HG02678 (cell line): Measurements from ENCODE around the gene CFAP70.
"Not testable (repeated sequence)": the region's sequence is repeated elsewhere in the genome, so short reads cannot be mapped to it uniquely, and the experiment has no call there.

Source experiments
- ATAC-seq: cut with Tn5 transposase; IDR thresholded peaks from one replicate; pipeline ENCODE4 v1.9.1; 2021; ENCODE audit warnings: mild to moderate bottlenecking, moderate library complexity; ENCODE audit not compliant: unreplicated experiment

Gene CFAP70

DNA sequence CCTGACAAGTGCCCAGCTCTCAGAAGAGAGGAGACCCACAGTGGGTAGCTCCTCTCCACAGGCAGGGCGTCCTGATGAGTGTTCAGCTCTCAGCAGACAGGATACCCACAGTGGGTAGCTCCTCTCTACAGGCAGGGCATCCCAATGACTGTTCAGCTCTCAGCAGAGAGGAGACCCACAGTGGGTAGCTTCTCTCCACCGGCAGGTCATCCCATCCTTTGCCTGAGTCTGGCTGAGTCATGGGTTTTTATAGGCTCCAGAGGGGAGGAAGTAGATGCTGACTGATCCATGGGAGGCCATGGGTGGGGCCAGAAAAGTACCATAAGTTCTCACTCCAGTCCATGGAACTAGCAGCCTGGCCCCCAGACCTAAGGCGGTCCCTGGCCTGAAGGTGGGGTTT, 18.5 kb downstream of the CFAP70 start:
- ATAC-seq = no peak

- ATAC-seq = no peak
Observed at GRCh38 chr10:73339436-73339835, 19.2 kb downstream of the CFAP70 start.

- no peak for ATAC-seq
Observed at GRCh38 chr10:73338801-73339368, 19.8 kb downstream of the CFAP70 start.

DNA sequence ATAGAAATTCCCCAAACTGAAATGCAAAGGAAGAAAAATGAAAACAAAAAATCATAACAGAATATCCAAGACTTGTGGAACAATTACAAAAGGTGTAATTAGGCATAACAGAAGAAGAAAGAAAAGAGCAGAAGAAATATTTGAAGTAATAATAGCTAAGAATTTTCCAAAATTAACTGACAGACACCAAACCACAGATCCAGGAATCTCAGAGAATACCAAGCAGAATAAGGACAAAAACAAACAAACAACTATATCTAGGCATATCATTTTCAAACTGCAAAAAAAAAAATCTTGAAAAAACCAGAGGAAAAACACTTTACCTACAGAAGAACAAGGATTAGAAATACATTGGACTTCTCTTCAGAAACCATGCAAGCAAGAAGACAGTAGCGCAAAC, 25.5 kb downstream of the CFAP70 start:
- no peak for ATAC-seq

- ATAC-seq = no peak
Observed at GRCh38 chr10:73332379-73332778, 26.3 kb downstream of the CFAP70 start.

- ATAC-seq = not testable (repeated sequence)
Observed at GRCh38 chr10:73328523-73328922, 30.1 kb downstream of the CFAP70 start.

GRCh38 chr10:73325290-73325689, 33.4 kb downstream of the CFAP70 start:
- ATAC-seq = not testable (repeated sequence)

DNA sequence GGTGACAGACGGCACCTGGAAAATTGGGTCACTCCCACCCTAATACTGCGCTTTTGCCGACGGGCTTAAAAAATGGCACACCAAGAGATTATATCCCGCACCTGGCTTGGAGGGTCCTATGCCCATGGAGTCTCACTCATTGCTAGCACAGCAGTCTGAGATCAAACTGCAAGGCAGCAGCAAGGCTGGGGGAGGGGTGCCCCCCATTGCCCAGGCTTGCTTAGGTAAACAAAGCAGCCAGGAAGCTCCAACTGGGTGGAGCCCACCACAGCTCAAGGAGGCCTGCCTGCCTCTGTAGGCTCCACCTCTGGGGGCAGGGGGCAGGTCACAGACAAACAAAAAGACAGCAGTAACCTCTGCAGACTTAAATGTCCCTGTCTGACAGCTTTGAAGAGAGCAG, 35.1 kb downstream of the CFAP70 start:
- not testable (repeated sequence) for ATAC-seq

- no peak for ATAC-seq
Observed at GRCh38 chr10:73310475-73310874, 48.2 kb downstream of the CFAP70 start.

GRCh38 chr10:73307203-73307800, 51.4 kb downstream of the CFAP70 start:
- ATAC-seq = no peak

DNA sequence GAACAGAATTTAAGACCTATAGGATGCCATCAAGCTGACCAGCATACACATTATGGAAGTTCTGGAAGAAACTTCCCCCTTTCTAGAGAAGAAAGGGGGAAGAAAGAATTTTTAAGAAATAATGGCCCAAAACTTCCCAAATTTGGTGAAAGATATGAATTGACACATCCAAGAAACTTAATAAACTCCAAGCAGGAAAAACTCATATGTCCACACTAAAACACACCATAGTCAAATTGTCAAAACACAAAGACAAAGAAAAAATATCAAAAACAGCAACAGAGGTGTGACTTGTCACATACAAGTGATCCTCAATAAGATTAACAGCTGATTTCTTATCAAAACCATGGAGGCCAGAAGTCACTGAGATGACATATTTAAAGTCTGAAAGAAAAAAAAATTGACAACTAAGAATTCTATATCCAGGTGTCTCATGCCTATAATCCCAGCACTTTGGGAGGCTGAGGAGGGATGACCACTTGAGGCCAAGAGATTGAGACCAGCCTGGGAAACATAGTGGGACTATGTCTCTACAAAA, 52.4 kb downstream of the CFAP70 start:
- no peak for ATAC-seq

GRCh38 chr10:73296946-73297345, 61.7 kb downstream of the CFAP70 start:
- no peak for ATAC-seq

GRCh38 chr10:73293461-73293860, 65.2 kb downstream of the CFAP70 start:
- ATAC-seq = no peak

GRCh38 chr10:73289958-73290357, 68.7 kb downstream of the CFAP70 start:
- no peak for ATAC-seq

GRCh38 chr10:73287441-73287840, 71.2 kb downstream of the CFAP70 start:
- ATAC-seq = no peak

DNA sequence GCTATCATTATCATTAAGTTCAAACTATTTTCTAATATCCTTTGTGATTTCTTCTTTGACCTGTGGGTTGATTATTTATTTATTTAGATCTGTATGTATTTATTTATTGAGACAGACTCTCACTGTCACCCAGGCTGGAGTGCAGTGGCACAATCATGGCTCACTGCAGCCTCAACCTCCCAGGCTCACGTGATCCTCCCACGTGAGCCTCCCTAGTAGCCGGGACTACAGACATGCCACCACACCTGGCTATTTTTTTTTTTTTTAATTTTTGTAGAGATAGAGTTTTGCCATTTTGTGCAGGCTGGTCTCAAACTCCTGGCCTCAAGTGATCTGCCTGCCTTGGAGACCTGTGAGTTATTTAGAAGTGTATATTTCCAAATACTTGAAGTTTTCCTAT, 77.6 kb downstream of the CFAP70 start:
- ATAC-seq = no peak

GRCh38 chr10:73264423-73264822, 94.2 kb downstream of the CFAP70 start:
- no peak for ATAC-seq

DNA sequence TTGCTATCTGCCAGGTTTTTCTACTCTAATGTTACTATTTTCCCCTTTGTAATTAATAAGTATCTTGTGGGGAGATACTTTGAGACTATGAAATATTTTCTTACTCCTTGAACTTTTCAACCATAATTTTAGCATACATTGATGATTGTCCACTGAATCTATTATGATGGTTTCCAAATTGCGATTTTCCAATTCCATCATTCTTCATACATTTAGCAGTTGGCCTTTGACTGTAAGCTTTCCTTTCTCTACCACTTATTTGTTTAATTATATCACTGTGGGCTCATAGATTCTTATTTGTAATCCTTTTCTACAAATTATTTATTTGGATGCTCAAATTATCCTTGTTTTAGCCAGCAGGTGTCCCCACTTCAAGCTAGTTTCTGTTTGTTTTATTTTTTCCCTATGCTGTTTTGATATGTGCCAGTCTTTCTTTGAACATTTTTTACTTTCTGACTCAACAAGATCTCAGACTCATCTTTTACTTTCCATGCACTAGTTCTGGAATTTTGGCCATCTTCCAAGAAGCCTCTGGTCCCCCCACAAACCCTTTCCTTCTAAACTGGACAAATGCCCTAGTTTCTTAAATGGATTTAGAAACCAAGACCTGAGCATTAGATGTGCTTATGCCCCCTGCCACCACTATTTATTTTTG, 94.8 kb downstream of the CFAP70 start:
- ATAC-seq = no peak

GRCh38 chr10:73262880-73263555, 95.6 kb downstream of the CFAP70 start:
- ATAC-seq = no peak

DNA sequence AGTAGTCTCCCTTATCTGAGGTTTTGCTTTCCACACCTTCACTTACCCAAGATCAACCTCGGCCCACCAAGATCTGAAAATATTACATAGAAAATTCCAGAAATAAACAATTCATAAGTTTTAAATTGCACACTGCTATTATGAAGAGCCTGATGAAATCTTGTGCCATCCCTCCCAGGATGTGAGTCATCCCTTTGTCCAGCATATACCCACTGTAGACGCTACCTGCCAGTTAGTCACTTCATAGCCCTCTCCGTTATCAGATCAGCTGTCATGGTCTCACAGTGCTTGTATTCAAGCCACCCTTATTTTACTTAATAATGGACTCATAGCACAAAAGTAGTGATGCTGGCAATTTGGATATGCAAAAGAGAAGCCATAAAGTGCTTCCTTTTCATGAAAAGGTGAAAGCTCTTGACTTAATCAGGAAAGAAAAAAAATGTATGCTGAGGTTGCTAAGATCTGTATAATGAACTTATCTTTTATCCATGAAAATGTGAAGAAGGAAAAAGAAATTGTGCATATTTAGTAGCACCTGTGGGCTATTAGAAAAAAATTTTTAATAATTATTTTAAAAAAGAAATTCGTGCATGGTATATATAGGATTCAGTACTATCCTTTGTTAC, 96.4 kb downstream of the CFAP70 start:
- ATAC-seq = no peak

DNA sequence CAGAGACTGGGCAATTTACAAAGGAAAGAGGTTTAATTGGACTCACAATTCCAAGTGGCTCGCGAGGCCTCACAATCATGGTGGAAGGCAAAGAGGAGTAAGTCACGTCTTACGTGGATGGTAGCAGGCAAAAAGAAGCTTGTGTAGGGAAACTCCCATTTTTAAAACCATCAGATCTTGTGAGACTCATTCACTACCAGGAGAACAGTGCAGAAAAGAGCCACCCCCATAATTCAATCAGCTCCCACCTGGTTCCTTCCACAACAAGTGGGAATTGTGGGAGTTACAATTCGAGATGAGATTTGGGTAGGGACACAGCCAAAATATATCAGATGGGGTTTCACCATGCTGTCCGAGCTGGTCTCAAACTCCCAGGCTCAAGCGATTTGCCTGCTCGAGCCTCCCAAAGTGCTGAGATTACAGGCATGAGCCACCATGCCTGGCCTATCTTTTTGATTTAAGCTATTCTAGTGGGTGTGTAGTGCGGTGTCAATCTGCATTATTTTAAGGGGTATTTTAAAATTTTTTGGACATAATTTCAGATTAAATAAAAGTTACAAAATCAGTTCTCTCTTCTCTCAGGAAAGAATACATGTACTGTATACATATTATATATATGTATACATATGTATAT, 97.2 kb downstream of the CFAP70 start:
- ATAC-seq = no peak
